HG02885 (cell line): ENCODE data around the gene B4GALNT3.

Experiments
- ATAC-seq: cut with Tn5 transposase; IDR thresholded peaks from one replicate; pipeline ENCODE4 v1.9.1; 2021; ENCODE audit warnings: mild to moderate bottlenecking; ENCODE audit not compliant: unreplicated experiment, poor library complexity

B4GALNT3 gene

DNA sequence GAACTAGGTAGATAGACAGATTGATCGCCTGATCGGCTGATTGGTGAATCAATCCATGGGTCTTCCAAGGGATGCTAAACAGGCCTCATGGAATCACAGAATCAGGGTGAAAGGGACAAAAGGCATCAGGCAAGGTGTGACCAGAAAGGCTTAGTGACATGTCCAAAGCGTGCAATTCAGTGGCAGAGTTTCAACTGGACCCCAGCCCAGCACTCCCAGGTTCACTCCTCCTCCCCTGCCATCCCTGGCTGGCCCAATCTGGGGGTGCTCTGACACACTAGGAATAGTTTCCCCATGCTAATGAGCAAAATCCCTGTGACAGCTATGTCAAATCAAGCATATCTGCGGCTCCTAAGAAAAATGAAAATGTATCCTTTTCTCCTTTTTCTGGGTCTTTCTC, 153.1 kb downstream of the B4GALNT3 start:
- ATAC-seq = no peak
